Measurements from ENCODE around the gene ZBTB42. TPM values are rescaled to one million over a fixed set of nuclear protein-coding genes. Genes with fewer than 3 reads are reported as not detected.
A peak's percentile ranks its signal among the peaks of the same experiment; 100 is the strongest.

Gene ZBTB42
- polyA plus RNA-seq, 1 donor from 2014 or later: 1.0 TPM

DNA sequence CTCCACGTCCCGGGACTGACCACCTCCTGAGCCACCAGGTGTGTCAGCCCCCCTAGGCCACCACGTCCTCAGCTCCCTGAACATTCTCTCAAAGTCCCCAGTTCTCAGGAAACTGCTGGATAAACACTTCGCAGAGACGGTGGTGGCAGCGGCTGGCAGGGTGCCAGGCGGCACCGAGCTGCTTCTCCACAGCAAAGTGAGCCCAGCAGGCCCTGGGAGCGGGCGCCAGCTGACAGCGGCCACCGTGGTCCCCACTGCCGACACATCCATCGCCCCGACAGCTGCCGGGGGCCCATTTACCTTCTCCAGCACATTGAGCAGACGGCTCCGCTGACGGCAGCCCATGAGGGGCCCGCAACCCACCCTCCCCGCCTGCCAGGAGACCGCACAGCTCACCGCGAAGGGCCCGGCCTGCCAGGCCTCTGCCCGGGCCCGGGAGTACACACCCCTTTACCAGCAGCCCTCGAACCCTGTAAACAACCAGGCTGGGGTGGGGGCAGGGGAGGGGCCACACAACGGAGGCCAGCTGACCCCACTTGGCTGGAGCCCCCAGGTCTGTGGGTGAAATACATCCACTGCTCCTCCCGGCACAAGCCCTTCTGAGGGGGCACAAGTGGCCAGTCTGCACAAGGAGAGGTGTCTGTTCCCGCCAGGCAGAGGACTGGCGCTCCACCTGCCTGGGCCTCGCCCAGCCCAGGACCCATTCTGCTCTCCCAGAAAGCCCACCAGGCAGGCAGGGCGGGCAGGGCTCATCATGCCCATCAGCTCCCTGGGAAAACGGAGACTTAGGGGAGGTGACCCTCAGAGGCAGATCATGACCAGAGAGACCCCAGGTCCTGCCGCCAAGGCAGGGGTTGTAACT lies 15.8 kb upstream of the ZBTB42 start:
- H3K9me3 Mint-ChIP-seq: no peaks in the 10 kb centered on the region
- H3K36me3 Mint-ChIP-seq: no peaks in the 10 kb centered on the region
- H3K4me3 Mint-ChIP-seq: no peak overlapping the region
- no peaks in the 10 kb centered on the region for H3K27me3 Mint-ChIP-seq
- H3K27ac Mint-ChIP-seq: no peak overlapping the region
- peaks cover 0 to 3% (median 0%) of the 10 kb centered on the region in 3 donors for H3K4me1 Mint-ChIP-seq

DNA sequence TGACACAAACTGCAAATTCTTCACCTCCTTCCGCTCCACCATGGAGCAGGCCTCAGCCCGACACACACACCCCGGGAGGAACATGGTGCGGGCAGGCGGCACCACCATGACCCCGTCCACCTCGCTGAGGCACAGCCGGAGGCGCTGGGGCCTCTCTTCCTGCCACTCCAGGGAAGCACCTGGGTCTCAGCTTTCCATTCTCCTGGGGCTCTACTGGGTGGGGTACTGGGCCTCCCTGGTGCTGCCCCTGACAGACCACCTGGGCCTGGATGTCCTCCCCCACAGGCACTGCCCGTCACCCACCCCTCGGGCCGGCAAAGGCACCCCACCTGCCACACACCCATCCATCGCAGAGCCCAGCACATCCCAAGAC lies 15.2 kb upstream of the ZBTB42 start:
- no peak overlapping the region for H3K4me3 Mint-ChIP-seq
- no peak overlapping the region for H3K27ac Mint-ChIP-seq

DNA sequence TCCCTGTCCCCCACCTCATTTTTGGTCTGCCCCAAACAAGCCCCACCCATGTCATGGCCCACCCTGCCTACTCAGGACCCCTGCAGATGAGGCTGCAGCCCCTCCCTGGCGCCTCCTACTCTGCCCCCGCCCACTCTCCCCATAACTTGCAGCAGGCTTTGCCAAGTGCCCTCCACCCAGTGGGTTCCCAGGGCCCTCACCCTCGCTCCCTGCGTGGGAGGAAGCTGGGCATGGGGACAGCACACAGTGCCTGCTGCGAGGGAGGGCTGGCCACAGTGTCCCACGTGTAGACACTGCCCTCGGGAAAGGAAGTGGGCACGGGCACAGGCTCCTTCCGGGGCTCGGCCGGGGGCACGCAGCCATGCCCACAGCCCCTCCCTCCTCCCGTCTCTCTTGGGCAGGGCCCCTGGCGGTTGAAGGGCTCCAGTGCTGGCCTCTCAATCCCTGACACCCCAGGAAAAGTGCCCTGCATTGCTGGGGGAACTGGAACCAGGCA lies 14.8 kb upstream of the ZBTB42 start:
- Mint-ChIP-seq H3K36me3 (no peaks in the 10 kb centered on the region), H3K4me1 (peaks cover 0 to 2% (median 0%) of the 10 kb centered on the region in 3 donors), H3K27me3 (no peaks in the 10 kb centered on the region), H3K9me3 (no peaks in the 10 kb centered on the region), H3K27ac (no peak overlapping the region), H3K4me3 (no peak overlapping the region)

More for the DNA sequence above, 15.2 kb upstream of the ZBTB42 start:
- H3K4me1 Mint-ChIP-seq: peaks cover 0 to 3% (median 0%) of the 10 kb centered on the region in 3 donors
- H3K9me3 Mint-ChIP-seq: no peaks in the 10 kb centered on the region
- H3K36me3 Mint-ChIP-seq: no peaks in the 10 kb centered on the region
- H3K27me3 Mint-ChIP-seq: no peaks in the 10 kb centered on the region

DNA sequence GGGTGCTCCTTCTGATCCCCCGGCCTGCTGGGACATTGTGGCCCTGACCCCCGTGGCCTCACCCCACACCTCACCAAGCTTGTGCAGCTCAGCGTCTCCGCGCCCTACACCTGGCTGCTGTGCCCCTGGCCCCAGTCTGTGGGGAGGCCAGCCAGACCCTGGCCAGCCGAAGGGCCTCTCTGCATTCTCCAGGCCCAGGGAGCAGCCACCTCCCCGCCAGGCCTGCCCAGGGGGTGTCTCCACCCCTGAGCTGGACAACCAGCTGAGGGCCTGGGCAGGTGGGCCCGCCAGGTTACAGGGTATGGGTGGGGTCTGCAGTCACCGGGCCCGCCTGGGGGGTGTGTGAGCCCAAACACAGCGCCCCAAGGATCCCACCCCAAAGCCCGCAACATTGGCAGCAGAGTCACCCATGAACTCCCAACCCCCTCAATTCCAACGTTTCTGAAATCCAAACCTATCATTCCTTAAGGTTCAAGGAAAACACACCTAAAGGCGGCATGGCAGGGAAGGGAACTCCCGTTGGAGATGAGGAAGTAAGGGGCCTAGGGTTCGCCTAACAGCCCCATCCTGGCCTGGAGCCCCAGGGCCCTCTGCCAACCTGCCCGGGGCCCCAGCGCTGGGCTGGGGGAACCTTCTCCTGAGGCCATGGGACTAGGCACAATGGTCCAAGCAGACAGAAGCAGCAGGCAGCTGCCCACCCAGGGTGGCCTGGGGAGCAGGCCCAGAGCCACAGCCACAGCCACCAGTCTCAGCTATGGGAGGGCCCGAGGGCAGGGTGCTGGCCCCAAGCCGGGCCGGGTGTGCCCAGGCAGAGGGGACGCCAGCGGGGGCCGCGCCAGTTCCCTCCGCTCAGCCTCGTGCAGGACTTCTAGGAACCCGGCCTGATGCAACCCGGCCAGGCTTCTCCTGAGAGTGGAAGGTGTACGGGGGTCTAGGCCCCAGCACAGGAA lies 13.9 kb upstream of the ZBTB42 start:
- Mint-ChIP-seq H3K9me3 (no peaks in the 10 kb centered on the region), H3K27ac (no peak overlapping the region), H3K27me3 (no peaks in the 10 kb centered on the region), H3K4me1 (peaks cover 0 to 2% (median 0%) of the 10 kb centered on the region in 3 donors), H3K4me3 (no peak overlapping the region), H3K36me3 (no peaks in the 10 kb centered on the region)

DNA sequence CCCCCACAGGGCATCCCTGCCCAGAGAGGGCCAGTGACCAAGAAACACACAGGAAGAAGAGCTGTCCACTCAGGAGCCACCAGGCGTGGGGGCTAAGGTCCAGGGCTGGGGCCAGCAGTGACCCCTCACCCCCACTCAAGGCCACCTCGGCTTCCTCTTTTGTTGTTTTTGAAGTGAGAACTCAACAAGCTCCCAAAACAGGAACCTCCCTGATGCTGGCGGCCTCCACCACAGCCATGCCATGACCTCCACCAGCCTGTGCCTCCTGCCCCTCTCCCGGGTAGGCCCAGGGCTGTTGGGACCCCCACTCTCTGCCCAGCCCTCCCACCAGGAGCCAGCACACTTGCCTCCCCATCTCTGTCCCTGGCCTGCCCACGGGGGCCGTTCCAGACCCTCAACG lies 13.2 kb upstream of the ZBTB42 start:
- Mint-ChIP-seq H3K27me3 (no peaks in the 10 kb centered on the region), H3K9me3 (no peaks in the 10 kb centered on the region), H3K4me3 (no peak overlapping the region), H3K4me1 (peaks cover 0 to 2% (median 0%) of the 10 kb centered on the region in 3 donors), H3K36me3 (no peaks in the 10 kb centered on the region), H3K27ac (no peak overlapping the region)

DNA sequence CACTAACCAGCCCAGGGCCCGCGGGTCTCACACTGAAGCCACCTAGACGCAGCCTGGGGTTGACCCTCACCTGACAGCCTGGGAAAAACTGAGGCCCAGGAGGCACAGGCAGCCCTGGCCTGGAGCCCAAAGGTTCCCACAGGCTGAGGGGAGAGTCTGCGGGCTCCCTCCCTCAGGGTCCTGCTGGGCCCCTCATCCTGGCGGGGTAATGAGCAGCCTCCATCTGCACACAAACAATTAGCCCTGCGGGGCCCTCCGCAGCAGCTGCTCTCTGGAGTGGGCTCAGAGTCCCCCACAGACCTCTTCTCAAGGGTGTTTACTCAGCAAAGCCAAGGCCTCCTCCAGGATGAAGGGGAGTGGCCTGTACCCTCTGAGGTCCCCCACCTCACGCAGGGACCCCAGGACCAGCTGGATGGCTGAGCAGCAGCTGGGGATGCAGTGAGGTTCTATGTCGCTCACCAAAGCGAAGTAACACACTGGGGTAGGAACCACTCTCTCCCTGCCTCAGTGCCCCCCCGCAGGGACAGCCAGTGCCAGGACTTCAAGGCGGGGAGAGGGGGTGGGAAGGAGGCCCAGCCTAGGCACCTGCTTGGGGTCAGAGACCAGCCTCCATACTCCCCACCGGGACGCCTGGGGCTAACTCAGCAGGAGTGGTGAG lies 12.6 kb upstream of the ZBTB42 start:
- H3K36me3 Mint-ChIP-seq: no peaks in the 10 kb centered on the region
- H3K27ac Mint-ChIP-seq: no peak overlapping the region
- no peaks in the 10 kb centered on the region for H3K9me3 Mint-ChIP-seq
- peaks cover 0 to 2% (median under 1%) of the 10 kb centered on the region in 3 donors for H3K4me1 Mint-ChIP-seq
- H3K4me3 Mint-ChIP-seq: no peak overlapping the region
- no peaks in the 10 kb centered on the region for H3K27me3 Mint-ChIP-seq

DNA sequence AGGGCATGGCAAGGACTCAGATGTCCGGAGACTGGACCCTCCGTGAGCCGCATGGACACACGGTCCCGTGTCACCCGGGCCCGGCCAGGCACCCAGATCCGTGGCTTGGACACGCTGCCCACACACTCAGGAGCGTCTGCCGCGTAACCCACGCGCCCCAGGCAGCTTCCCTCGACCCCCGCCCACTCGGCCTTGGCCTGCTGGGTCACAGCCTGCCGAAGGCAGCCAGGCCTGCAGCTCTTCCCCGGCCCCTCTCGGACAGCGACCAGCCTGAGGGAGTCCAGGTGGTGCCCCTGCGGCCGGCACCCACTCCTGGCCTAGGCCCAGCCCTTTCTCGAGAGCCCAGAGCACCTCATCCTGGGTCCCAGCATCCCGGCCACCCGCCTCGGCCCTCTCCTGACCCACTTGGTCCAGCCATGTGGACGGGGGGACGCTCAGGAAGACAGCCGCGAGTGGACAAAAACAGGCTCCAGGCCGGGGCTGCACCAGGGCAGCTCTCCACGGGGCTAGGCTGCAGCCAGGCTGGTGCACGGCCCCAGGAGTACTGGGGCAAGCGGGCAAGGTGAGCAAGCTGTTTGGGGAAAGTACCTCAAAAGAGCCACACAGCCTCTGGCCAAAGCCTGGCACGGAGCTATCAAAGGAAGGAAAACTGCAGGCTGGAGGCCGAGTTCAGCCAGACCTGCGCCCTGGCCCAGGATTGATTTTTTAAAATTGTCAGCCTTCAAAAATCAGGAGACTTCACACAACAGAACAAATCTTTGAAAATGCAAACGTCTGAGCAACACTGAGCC lies 11.8 kb upstream of the ZBTB42 start:
- Mint-ChIP-seq H3K27ac (no peak overlapping the region), H3K27me3 (no peaks in the 10 kb centered on the region), H3K4me3 (no peak overlapping the region), H3K36me3 (no peaks in the 10 kb centered on the region), H3K4me1 (peaks cover 2 to 7% (median 5%) of the 10 kb centered on the region in 3 donors), H3K9me3 (no peaks in the 10 kb centered on the region)

DNA sequence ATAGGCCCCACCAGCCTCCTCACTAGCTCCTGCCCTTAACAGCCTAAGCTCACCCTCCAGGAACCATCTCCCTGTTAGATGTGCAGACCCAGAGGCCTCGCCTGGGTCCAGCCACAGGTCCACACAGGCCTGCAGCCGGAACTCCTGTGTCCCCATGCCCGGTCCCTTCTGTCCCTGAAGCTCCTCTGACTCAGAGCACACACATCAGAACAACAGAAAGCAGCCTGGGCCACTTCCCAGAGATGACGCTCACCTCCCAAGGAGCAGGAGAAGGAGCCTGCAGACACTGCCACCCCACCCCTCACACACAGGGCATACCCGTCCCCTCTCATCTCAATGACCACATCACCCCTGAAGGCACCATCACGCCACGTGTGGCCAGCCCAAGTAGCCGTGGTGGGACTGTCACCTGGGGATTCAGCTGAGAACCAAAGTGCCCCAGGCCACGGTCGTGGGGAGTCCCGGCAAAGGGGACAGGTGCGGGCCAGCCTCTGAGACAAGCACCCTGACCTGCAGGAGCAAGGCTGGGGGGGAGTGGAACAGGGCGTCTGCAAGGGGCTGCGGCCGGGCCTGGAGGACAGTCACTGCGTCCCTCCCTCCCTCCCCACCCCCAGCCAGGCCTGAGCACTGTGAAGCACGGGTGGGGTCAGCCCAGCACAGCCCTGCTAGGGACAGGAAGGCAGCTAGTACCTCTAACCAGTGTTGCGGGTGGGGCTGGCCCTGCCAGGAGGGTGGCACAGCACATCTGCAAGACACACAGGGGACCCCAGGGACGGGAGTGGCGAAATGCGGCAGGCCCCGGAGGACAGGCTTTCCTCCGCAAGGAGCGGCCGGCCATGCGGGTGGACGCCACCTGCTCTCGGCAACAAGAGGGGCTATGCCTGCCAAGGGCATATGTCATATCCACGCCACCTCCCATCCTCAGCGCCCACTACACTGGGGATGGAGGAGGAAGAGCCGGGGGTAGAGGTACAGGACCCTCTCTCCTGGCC lies 10.9 kb upstream of the ZBTB42 start:
- H3K27ac Mint-ChIP-seq: no peak overlapping the region
- H3K9me3 Mint-ChIP-seq: no peaks in the 10 kb centered on the region
- H3K4me1 Mint-ChIP-seq: peaks cover 7 to 11% (median 11%) of the 10 kb centered on the region in 3 donors
- H3K4me3 Mint-ChIP-seq: no peak overlapping the region
- no peaks in the 10 kb centered on the region for H3K36me3 Mint-ChIP-seq
- H3K27me3 Mint-ChIP-seq: no peaks in the 10 kb centered on the region

DNA sequence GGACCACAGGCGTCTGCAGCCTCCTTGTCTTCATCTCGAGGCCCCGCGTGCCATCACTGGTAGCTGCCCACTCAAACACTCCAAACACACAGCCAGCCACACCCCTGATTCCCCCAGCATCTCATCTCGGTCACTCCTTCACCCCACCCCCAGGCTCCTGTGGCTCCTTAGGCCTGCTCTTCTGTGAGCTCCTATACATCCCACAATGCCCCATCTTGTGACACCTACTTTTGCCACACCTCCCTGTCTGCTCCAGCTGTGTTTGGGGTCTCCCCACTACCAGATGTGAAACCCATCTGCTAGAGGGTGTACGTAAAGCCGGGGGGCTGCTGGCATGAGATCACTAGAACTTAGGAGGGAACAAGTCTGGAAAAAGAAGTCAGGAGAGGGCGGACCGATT lies 9.5 kb upstream of the ZBTB42 start:
- Mint-ChIP-seq H3K36me3 (no peaks in the 10 kb centered on the region), H3K9me3 (no peaks in the 10 kb centered on the region), H3K27ac (peak overlapping the region in 1 of 3 donors; percentile 57), H3K27me3 (no peaks in the 10 kb centered on the region), H3K4me1 (peaks cover 11 to 15% (median 11%) of the 10 kb centered on the region in 3 donors), H3K4me3 (peak overlapping the region in 3 of 4 donors; percentile 44 to 55 (median 47))

DNA sequence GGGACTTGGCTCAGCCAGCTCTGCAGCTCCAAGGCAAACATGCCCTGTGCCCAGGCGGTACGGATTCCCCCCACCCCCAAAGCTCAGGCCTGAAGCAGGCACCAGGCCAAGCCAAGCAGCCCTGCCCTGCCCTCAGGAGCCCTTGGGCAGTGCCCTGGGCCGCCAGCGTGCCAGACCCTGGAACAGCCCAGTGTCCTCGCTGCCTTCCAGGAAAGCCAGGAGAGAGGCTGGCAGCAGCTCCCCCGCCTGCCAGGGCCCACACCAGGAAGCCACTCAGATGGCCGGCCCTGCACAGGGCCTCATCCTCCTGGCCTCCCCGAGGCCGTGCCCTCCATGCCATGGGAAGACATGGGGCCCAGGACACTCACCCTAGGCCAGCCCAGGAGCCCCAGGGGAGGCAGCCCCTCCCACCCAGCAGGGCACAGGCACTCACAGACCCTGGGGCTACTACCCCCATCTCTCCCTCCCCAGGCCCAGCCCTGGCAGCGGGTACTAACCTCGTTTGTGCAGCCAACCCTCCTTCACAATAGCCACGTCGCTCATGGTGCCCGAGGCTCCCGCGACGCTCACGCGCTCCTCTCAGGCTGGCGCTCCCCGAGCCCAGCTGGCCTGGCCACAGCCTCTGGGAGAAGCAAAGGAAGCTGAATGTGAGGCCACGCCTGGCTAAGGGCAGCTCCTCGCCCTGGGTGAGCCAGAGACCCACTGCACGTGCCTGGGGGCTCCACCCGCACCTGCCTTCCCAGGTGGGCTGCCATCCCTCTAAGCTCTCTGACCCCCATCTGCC lies 8.6 kb upstream of the ZBTB42 start:
- Mint-ChIP-seq H3K27ac (no peak overlapping the region), H3K4me3 (peak overlapping the region in 2 of 4 donors; percentile 5 to 26), H3K36me3 (no peaks in the 10 kb centered on the region), H3K4me1 (peaks cover 11 to 15% (median 14%) of the 10 kb centered on the region in 3 donors), H3K27me3 (no peaks in the 10 kb centered on the region), H3K9me3 (no peaks in the 10 kb centered on the region)

DNA sequence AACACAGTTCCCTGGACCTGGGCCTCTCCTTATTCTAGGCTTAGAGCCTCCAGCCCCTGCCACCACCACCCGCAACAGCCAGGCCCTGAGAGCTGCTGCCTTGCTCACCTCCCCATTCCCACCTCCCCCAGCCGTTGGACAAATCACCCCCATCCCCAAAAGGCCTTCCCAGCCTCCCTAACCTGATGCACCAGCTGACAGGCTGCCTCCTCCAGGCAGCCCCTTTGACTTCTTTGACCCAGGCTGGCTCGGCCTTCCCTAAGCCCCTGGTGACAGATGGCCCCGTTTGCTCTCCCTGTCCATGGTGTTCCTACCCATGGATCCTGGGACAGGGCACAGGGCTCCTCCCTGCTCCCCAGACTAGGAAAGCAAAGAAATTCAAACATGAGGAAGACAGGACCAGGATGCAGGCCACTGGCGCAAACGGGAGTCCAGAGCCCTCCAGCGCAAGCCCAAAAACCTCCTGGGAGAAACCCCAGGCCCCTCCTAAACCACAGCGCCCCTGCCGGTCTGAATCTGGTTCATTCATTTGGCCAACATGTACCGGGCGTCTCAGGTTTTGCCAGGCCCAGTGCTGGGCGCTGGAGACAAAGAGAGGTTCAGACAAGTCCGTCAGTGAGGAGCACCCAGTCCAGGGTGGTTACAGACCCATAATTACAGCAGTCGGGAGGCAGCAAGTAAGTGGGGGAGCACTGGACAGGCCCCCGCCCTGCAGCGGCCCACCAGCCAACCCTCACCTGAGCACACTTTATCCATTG lies 7.8 kb upstream of the ZBTB42 start:
- Mint-ChIP-seq H3K4me1 (peaks cover 11 to 17% (median 15%) of the 10 kb centered on the region in 3 donors), H3K27ac (peak overlapping the region; percentile 31 to 91 (median 85)), H3K27me3 (no peaks in the 10 kb centered on the region), H3K4me3 (peak overlapping the region in 3 of 4 donors; percentile 58 to 88 (median 84)), H3K36me3 (no peaks in the 10 kb centered on the region), H3K9me3 (no peaks in the 10 kb centered on the region)

DNA sequence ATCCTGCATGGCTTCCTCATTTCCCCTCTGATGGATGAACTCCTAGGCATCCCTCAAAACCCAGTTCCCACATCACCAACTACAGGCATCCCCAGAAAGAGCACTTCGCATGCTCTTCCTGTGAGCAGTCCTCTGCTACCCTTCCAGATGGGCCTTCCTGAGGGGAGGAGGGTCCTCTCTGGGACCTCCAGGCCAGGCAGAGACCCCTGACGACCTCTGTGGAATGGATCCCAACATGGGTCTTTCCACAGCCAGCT lies 7.3 kb upstream of the ZBTB42 start:
- Mint-ChIP-seq H3K9me3 (no peaks in the 10 kb centered on the region), H3K27me3 (no peaks in the 10 kb centered on the region), H3K36me3 (no peaks in the 10 kb centered on the region), H3K4me1 (peaks cover 14 to 21% (median 15%) of the 10 kb centered on the region in 3 donors), H3K27ac (peak overlapping the region in 2 of 3 donors; percentile 85 to 91), H3K4me3 (peak overlapping the region; percentile 52 to 93 (median 86))
